HG03139 (cell line): ENCODE data around the gene SCP2D1.
"Not testable (repeated sequence)": the region's sequence is repeated elsewhere in the genome, so short reads cannot be mapped to it uniquely, and the experiment has no call there.

ENCODE experiments used
- ATAC-seq: cut with Tn5 transposase; IDR thresholded peaks from one replicate; pipeline ENCODE4 v1.9.1; 2021; ENCODE audit not compliant: unreplicated experiment

The SCP2D1 gene

DNA sequence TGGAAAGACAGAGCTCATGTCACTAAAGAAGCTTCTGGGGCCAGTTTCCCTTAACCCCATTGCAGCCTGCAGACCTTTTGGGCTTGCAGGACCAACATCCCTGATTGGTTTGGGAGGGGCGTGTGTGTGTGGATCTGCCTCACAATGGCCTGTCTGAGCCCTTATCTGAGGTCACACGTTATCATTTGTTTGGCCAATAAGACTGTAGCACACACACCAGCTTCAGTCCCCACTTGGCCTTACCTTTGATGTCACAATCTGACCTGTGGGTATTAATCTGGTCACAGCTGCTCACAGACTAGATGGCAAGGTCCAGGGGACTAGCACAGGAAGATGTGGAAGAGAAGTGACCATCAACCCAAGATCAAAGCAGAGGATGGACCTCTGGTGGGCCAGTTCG is at the start of gene SCP2D1:
TSS of gene SCP2D1 (plus strand) at position 301 of the 400 bp plus-strand sequence. CDS start at position 334, 33 bp downstream.
- no peak for ATAC-seq

DNA sequence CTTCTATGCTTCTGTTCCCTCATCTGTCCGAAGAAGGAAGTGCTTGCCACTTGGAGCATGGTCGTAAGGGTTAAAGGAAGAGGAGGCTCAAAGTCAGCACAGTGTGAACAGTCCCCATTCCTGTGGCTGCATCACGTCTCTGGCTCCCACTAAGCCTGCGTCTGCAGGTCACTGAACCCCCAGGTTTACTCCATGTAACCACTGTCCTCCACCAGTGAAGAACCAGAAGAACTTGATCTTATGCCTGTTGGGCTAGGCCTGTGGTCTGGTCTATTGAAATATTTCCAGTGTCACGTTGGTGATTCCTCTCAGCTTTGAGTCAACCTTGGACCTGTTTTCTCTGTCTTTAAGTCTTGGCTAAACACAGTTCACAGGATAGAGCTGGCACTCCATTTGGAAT is 45.9 kb upstream of the SCP2D1 start:
- ATAC-seq: no peak

GRCh38 chr20:18773566-18773965 is 40.0 kb upstream of the SCP2D1 start:
- no peak for ATAC-seq

DNA sequence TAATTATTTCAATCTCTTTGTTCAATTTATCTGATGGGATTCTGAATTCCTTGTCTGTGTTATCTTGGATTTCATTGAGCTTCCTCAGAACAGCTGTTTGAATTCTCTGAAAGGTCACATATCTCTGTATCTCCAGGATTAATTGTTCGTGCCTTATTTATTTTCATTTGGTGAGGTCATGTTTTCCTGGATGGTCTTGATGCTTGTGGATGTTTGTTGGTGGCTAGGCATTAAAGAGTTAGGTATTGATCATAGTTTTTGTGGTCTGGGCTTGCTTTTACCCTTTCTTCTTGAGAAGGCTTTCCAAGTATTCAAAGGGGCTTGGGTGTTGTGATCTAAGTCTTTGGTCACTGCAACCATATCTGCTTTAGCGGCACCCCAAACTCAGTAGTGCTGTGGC is 39.4 kb upstream of the SCP2D1 start:
- no peak for ATAC-seq

DNA sequence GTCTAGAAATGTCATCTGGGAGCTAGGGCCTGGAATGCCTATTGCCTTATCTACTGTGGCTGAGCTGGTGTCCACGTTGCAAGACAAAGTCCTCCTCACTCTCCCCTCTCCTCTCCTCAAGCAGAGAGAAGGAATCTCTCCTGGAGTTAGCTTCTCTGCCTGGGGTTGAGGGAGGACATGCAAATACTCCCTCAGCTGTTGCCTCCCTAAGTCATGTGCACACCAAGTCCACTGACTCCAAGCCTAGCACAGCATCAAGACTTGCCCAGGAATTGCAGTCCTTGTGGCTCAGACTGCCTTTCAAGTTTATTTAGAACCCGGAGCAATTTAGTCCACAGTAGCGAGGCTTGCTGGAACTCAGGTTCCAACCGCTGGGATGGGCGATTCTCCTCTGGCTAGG is 38.0 kb upstream of the SCP2D1 start:
- ATAC-seq: no peak

- no peak for ATAC-seq
Measured at GRCh38 chr20:18778690-18779392, 34.7 kb upstream of the SCP2D1 start.

DNA sequence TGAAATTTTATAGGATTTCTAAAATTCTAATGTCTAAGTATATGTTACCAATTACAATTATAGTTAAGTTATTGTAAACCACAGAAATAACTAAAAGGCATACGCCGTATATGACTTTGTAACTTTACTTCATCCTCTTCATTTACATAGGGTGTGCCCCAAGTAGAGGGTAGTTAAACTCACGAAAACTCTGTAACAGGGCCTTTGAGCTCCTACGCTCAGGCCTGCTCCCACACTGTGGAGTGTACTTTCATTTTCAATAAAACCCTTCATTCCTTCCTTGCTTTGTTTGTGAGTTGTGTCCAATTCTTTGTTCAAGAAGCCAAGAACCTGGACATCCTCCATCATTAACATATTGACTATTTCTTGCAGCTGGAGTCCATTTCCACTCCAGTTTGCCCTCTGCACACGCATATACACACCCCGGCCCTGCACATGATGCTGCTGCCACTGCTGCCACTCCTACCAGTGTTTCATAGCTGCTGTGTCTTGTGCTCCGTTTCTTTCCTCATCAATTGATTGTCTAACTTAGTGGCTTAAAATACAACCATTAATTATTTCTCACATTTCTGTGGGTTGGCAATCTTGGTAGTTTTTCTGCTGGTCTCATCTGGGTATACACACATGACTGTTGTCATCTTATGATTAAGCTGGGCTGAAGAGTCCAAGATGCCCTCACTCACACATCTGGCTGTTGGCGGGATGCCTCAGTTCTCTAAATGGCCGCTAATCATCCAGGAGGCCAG is 33.0 kb upstream of the SCP2D1 start:
- ATAC-seq: no peak

DNA sequence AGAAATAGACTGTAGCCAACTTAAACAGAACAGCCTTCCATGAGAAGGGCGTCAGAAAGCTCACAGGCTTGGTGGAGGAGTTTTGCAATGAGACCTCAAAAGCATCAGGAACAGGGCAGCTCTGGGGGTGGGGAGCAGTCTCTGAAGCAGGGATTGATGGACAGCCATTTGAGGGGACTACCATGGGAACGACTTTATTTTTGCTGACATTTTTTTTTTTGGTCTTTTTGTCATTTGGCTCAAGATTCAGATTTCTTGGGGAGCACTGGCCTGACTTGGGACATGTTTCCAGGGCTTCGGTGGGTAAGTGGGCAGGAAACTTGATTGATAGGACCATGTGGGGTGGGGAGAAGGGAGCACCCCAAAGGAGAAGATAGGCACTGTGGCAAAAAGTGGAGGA is 32.1 kb upstream of the SCP2D1 start:
- ATAC-seq: no peak

- no peak for ATAC-seq
Measured at GRCh38 chr20:18783385-18783959, 30.1 kb upstream of the SCP2D1 start.

GRCh38 chr20:18787046-18787445 is 26.5 kb upstream of the SCP2D1 start:
- not testable (repeated sequence) for ATAC-seq

DNA sequence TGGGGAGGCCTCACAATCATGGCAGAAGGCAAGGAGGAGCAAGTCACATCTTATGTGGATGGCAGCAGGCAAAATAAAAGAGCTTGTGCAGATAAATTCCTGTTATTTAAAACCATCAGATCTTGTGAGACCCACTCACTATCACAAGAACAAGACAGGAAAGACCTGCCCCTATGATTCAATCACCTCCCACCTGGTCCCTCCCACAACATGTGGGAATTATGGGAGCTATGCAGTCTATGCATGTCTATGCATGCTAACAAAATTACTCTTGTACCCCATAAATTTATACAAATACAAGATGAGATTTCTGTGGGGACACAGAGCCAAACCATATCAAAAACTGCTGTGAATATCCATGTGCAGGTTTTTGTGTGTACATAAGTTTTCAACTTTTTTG is 25.6 kb upstream of the SCP2D1 start:
- no peak for ATAC-seq

DNA sequence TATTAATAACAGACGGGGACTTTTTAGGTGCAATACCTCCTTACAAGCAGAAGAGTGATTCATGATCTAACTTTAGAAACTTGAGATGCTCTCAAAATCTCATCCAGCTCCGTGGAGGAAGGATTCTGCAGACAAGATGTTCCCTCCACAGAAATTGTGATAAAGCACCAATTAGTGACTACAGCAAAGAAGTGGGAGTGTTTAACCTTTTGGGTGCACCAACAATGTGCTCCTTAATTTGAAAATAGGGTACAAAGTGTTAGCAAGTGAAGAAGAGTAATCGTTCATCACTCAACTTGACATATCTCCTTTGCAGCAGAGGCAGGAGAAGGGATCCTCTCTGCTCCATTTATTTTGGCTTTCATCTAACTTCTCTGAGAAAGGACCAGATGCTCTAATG is 22.8 kb upstream of the SCP2D1 start:
- no peak for ATAC-seq

- ATAC-seq: peak; percentile 97
Measured at GRCh38 chr20:18793625-18794427, 19.8 kb upstream of the SCP2D1 start.

GRCh38 chr20:18794428-18794787 is 19.2 kb upstream of the SCP2D1 start:
- no peak for ATAC-seq

DNA sequence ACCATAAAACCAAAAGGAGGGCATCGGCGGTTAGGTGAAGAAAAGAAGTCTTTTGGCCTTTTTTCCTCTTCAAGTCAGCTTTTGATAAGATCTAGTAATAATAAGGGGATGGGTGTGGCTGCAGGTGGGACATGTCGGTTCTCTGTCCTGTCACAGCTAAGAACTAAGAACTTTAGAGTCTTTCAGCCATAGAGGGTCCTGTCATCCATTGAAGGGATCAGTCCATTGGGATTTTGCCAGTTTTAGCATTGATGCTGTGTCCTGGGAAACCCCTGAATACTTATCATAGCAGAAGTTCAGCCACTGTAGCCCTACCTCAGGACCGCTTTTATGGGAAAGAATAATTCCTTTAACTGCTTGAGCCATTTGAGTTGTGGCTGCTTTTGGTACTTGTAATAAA is 18.2 kb upstream of the SCP2D1 start:
- ATAC-seq: no peak

DNA sequence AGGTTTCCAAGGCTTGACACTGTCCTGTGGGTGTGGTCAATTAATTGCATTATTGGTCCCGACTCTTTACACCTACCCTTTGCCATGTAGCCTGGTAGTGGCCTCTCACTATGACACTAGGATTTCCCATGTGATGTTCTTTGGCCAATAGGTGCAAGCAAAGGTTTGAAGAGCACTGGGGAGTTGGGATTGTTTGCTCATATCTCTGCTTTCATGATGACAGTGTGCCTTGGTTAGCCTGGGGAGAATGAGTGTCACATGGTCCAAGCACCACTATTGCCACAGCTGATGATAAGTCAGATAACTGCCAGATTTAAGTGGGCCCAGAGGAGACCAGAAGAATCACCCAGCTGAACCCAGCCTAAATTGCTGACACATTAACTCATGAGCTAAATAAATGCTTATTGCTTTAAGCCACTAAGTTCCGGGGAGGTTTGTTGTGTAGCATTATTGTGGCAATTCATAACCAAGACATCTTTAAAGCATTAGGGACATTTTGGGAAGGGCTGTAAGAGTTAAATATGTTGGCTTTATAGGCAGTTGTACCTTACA is 17.2 kb upstream of the SCP2D1 start:
- ATAC-seq: no peak

DNA sequence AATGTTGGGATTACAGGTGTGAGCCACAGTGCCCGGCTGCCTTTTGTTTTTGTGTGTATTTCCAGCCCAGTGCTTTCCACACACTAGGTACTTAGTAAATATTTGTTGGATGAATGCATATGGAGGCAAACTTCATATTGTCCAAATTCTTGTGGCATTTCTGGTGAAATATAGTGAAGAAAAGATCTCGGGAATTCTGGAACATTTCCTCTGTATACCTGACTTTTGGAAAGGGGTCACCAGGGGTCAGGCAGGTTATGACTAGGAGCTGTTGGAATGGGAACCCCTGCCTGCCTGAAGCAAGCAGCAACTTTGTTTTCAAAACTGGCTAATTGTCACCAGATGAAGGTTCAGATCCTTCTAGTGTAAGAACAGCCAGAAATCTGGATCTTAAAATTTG is 12.1 kb upstream of the SCP2D1 start:
- no peak for ATAC-seq

DNA sequence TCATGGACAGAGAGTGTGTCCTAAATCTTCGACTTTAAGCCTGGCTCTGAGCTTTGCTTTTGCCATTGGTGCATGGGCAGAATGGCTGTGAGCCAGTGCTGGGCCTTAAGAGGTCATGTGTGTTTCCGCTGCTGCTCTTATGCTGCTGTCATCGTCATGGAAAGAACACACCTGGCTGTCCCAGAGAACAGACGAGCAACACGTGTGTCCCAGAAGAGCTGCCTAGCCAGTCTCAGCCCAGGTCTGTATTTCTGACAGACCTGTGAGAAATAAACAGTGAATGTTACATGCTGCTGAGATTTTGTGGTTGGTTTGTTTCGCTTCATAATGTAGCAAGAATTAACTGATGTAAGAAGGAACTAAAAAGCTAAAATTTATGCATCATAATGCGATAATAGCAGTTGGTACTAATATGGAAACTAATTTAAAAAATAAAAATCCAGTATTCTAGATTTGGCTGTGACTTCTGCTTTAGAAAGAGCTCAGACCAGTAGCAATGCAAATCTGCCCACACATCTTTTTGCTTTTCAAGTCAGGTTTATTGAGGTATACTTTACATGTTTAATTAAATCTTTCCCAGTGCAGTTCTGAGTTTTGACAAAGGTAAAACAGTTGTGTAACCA is 11.5 kb upstream of the SCP2D1 start:
- no peak for ATAC-seq

- no peak for ATAC-seq
Measured at GRCh38 chr20:18805881-18806280, 7.7 kb upstream of the SCP2D1 start.

DNA sequence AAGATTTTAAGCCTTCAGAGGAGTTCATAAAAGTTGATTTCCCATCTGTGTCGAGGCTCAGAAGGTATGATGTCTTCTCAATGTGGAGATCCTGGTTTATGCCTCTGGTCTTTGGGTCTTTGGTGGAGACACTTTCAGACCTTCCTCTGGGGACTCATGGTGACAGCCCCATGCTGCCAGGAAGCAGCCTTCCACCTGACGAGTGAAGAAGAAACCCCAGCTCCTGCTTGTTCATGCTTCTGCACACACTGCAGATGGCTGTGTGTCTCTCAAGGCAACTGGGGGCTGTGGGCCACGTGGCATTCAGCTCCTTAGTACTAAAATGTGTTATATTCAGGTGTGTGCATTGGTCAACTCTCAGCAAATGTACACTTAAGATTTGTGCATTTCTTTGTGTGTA is 4.9 kb upstream of the SCP2D1 start:
- ATAC-seq: no peak

DNA sequence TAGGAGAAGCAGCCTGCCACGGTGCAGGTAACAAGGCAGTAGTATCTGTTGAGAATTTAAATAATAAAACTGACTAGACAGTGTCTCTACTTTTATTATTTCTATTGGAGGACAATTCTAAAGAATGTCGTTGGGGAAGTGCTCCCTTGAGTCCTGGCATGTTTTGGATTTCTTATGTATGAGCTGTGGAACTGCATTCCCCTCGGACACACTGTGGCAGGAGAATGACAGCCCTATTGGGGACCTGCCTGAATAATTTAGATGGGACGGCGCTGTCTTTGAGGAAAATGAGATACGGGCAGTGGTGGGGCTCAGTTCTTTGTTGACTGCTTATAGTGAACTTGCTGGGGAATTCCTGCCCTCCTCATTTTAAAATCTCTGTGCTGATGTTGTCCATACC is 2.4 kb upstream of the SCP2D1 start:
- ATAC-seq: no peak
